ENCODE measurements around the gene MINDY4. TPM values are rescaled to one million over a fixed set of nuclear protein-coding genes. Genes with fewer than 3 reads are reported as not detected.

MINDY4 gene
- total and polyA plus RNA-seq, 2 of the 13 experiments (the other 11 are each of a cell fraction or from before 2014, with no cell fraction given), result not detected

DNA sequence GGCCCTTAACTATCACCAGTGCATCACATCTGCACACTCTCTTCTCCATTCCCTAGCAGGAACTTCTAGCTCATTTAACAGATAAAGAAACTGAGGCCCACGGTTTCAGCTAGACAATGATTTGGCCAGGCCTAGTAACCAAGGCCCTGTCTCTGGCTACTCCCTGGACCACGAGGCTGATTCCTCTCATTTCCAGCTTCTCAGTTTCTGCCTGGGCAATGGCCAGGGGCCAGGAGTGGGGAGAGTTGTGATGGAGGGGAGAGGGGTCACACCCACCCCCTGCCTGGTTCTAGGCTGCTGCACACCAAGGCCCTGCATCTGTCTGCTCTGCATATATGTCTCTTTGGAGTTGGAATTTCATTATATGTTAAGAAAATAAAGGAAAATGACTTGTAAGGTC is 153.9 kb downstream of the MINDY4 start:
- H3K9me3 ChIP-seq (ENCODE audit: low read length), result no peaks in the 10 kb centered on the region
- H3K79me2 ChIP-seq (ENCODE audit: insufficient read depth, low read length), result no peaks in the 10 kb centered on the region
- H3K4me1 ChIP-seq (ENCODE audit: insufficient read depth, low read length), result no peaks in the 10 kb centered on the region
- no peak overlapping the region for H3K9ac ChIP-seq (ENCODE audit: insufficient read depth, low read depth, low read length)
- CTCF ChIA-PET (ENCODE audit: low intra/inter-chr PET ratio, low total read pairs), result no interaction called here
- no TSS peak for BruUV-seq (replicated peaks)
- DNase-seq (ENCODE audit: low spot score), result no peak
- POLR2A ChIA-PET, result no interaction called here
- TF ChIP-seq ZFP90 (CRISPR knock-in tag; IDR thresholded peaks at IDR 0.05; ENCODE audit: borderline replicate concordance) (no peak), ZNF761 (CRISPR knock-in tag; conservative IDR thresholded peaks at IDR 0.05) (no peak)
- no peak for ATAC-seq
- H3K4me3 ChIP-seq (replicated peaks in 1 of 3; ENCODE audit: insufficient read depth in 1 of 3, low read depth in 2 of 3, low read length in 3 of 3), result no peak overlapping the region
- peaks cover 0 to 2% of the 10 kb centered on the region in 2 experiments; a peak in 2 of 5 replicates for H3K27me3 ChIP-seq (ENCODE audit: control insufficient read depth in 1 of 2, insufficient read depth in 2 of 2, low read length in 2 of 2)
- no peak overlapping the region for H3K27ac ChIP-seq (ENCODE audit: extremely low read length, insufficient read depth, low read length)
- intact Hi-C loops (cut with micrococcal nuclease; ENCODE audit: unreplicated experiment) (no loop called here), in situ Hi-C loops (cut with HindIII; ENCODE audit: extremely low pct_ligation_motif_present, low pct_unique_long_range_greater_than_20kb) (no loop called here)
- H3K4me2 ChIP-seq (ENCODE audit: low read depth, low read length), result no peak overlapping the region
- H2AFZ ChIP-seq (ENCODE audit: low read length), result no peak overlapping the region
- H4K20me1 ChIP-seq (ENCODE audit: insufficient read depth, low read length), result no peaks in the 10 kb centered on the region
- FAIRE-seq, result no peak
- H3K36me3 ChIP-seq (replicated peaks in 1 of 2; ENCODE audit: control insufficient read depth in 1 of 2, insufficient read depth in 2 of 2, low read length in 2 of 2), result no peaks in the 10 kb centered on the region
- 0% methylated on average over 2 of the region's 2 CpGs for WGBS (ENCODE audit: low lambda C conversion rate)

DNA sequence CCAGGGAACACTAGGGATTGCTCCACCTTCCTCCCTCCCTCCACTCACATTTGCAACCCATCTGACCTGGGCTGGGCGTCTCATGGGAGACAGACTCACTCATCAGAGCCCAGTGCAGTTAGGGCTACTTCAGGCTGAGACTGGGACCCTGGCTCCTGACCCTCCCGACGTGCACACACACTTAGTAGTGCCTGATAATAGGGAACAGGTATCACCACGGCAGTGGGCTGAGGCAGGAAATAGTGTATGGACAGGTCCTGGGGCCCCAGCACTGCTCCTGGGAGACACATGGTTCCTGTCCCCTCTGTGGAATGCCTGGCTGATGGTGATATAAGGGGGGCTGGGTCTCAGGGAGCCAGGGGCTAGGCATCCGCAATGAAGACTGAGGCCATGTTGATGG is 154.7 kb downstream of the MINDY4 start:
- ChIA-PET POLR2A (no interaction called here), CTCF (ENCODE audit: low intra/inter-chr PET ratio, low total read pairs) (no interaction called here)
- Histone ChIP-seq H3K9me3 (ENCODE audit: low read length) (no peaks in the 10 kb centered on the region), H3K9ac (ENCODE audit: insufficient read depth, low read depth, low read length) (no peak overlapping the region), H3K27ac (ENCODE audit: extremely low read length, insufficient read depth, low read length) (no peak overlapping the region), H4K20me1 (ENCODE audit: insufficient read depth, low read length) (no peaks in the 10 kb centered on the region), H3K79me2 (ENCODE audit: insufficient read depth, low read length) (no peaks in the 10 kb centered on the region), H3K36me3 (replicated peaks in 1 of 2; ENCODE audit: control insufficient read depth in 1 of 2, insufficient read depth in 2 of 2, low read length in 2 of 2) (no peaks in the 10 kb centered on the region), H3K27me3 (ENCODE audit: control insufficient read depth in 1 of 2, insufficient read depth in 2 of 2, low read length in 2 of 2) (peaks cover 0 to under 1% of the 10 kb centered on the region in 2 experiments; a peak in 2 of 5 replicates), H3K4me2 (ENCODE audit: low read depth, low read length) (no peak overlapping the region), H3K4me1 (ENCODE audit: insufficient read depth, low read length) (no peaks in the 10 kb centered on the region), H2AFZ (ENCODE audit: low read length) (no peak overlapping the region), H3K4me3 (replicated peaks in 1 of 3; ENCODE audit: insufficient read depth in 1 of 3, low read depth in 2 of 3, low read length in 3 of 3) (no peak overlapping the region)
- no peak for DNase-seq (ENCODE audit: low spot score)
- in situ Hi-C loops (cut with HindIII; ENCODE audit: extremely low pct_ligation_motif_present, low pct_unique_long_range_greater_than_20kb) (no loop called here), intact Hi-C loops (cut with micrococcal nuclease; ENCODE audit: unreplicated experiment) (no loop called here)
- ATAC-seq, result no peak
- TF ChIP-seq, protein P1, sequence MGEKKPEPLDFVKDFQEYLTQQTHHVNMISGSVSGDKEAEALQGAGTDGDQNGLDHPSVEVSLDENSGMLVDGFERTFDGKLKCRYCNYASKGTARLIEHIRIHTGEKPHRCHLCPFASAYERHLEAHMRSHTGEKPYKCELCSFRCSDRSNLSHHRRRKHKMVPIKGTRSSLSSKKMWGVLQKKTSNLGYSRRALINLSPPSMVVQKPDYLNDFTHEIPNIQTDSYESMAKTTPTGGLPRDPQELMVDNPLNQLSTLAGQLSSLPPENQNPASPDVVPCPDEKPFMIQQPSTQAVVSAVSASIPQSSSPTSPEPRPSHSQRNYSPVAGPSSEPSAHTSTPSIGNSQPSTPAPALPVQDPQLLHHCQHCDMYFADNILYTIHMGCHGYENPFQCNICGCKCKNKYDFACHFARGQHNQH (CRISPR knock-in tag; IDR thresholded peaks at IDR 0.05), result no peak
- TF ChIP-seq HNF4G (IDR thresholded peaks at IDR 0.05; ENCODE audit: borderline replicate concordance, low read depth, low read length) (no peak), HNF4G (CRISPR knock-in tag; IDR thresholded peaks at IDR 0.05; ENCODE audit: borderline replicate concordance, low read depth) (no peak), KLF16 (CRISPR knock-in tag; IDR thresholded peaks at IDR 0.05) (no peak), RELA (CRISPR knock-in tag; IDR thresholded peaks at IDR 0.05) (no peak), ZNF260 (CRISPR knock-in tag; IDR thresholded peaks at IDR 0.05; ENCODE audit: borderline replicate concordance, low read depth) (no peak)
- no TSS peak for BruUV-seq (replicated peaks)
- 0% methylated on average over 1 of the region's 5 CpGs for WGBS (ENCODE audit: low lambda C conversion rate)
- FAIRE-seq, result no peak

Data from HepG2 (cell line).